NCI-H446 (cell line): ENCODE data around the gene DSG4.

Experiments used
- DNase-seq, 2 experiments: peaks; one replicate each; lab custom pipeline; 2025; lab: John Stamatoyannopoulos, UW

The DSG4 gene

DNA sequence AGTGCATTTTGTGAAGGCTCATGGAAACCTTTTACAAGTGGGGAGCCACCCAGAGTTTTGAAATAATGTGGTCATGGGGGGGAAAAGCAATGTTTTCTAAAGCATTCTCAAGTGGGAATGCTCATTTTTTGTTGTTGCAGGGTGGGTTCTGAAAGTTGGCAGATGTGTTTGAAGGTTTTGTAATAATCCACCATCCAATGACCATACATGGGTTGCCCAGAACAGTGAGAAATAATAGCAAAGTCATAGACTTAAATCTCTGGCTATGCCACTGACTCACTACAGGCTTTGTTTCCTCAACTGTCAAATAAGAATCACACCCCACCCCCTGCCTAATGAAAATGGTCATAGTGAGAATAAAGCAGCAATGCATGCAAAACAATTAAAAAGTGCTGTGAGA lies 73.8 kb downstream of the DSG4 start:
- DNase-seq, result no peak

DNA sequence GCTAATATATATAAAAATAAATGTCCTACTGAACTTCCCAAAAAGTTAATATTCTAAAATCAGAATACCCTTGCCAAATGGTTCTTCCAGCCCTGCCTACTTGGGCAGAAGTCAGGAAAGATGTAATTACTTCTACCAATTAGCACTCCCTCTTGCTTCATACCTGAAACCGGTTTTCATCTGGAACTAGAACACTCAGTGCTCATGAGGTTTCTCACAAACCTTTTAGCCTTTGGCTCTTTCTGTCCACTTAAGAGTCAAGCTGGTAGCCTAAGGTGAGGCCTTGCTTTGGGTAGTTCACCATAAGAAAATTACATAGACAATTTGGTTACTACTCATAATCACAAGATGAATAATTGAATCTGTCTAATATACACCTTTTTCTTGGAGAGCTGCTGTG lies 75.0 kb downstream of the DSG4 start:
- DNase-seq, result no peak

DNA sequence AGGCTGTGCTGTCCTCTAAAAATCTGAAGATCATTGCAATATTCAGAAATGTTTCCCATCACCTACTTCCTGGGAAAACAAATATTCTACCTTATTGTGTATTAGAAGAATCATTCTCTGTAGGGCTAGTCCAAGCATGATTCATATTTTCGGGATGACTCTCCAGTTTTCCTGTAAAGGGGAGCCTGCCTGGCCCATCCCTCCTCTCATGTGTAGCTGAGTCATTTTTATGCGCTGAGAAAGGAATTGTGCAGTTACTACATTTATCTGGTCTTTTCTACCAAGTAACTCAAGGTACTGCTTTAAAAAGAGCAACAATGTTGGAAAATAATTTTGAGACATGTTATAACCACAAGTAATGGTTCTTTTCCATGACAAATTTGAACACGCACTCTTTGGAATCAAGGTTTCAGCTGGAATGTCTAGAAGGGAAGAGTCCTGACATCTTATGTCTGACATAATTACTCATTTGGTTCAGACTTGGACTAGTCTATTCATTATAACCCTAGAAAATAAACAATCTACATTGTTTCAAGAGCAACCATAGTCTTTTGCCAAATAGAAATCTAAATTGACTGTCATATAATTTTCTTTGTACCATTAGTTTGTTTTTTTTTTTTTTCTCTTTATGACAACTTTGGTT lies 77.6 kb downstream of the DSG4 start:
- no peak for DNase-seq
